Retina (tissue), 1 donor: Measurements from ENCODE around the gene MISP.

Experiments used
- DNase-seq: peaks from one replicate; pipeline ENCODE4 v3.0.0-alpha.2; 2016

MISP gene

DNA sequence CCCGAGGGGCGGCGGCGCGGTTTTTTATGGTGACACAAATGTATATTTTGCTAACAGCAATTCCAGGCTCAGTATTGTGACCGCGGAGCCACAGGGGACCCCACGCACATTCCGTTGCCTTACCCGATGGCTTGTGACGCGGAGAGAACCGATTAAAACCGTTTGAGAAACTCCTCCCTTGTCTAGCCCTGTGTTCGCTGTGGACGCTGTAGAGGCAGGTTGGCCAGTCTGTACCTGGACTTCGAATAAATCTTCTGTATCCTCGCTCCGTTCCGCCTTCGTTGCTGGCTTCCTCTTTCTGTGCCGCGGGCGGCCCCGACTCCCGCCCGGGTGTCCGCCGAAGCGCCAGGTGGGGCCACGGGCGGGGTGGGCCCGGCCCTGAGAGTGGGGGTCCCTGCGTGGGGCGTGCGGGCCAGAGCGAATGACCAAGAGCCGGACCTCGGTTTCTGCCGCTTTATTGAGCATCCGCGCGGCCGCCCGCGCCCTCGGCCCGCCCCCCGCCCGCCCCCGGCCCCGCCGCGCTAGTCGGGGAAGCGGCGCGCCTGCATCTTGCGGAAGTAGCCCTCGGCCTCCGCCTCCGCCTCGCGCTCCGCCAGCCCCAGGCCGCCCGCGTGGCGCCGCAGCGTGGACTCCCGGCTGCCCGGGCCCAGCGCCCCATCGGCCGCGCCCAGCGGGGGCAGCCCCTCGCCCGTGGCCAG lies 61.3 kb downstream of the MISP start:
- DNase-seq, result no peak

DNA sequence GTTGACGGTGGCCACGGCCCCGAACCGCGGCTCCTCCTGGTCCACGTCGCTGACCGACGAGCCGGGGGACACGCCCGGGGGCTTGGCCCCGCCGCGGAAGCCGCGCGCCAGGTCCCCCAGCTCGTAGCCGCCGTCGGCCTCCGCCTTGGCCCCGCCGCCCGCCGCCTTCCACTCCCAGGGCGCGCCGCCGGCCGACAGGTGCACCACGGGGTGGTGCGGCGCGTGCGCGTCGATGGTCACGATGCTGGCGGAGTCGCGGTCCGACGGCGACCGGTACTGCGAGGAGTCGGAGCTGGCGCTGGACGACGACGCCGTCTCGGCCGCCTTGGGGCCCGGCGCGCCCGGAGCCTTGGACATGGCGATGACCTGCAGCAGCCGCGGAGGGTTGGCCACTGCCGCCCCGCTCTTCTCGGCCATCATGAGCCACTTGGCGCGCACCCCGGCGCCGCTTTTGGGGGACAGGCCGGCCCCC lies 61.9 kb downstream of the MISP start:
- DNase-seq, result no peak

DNA sequence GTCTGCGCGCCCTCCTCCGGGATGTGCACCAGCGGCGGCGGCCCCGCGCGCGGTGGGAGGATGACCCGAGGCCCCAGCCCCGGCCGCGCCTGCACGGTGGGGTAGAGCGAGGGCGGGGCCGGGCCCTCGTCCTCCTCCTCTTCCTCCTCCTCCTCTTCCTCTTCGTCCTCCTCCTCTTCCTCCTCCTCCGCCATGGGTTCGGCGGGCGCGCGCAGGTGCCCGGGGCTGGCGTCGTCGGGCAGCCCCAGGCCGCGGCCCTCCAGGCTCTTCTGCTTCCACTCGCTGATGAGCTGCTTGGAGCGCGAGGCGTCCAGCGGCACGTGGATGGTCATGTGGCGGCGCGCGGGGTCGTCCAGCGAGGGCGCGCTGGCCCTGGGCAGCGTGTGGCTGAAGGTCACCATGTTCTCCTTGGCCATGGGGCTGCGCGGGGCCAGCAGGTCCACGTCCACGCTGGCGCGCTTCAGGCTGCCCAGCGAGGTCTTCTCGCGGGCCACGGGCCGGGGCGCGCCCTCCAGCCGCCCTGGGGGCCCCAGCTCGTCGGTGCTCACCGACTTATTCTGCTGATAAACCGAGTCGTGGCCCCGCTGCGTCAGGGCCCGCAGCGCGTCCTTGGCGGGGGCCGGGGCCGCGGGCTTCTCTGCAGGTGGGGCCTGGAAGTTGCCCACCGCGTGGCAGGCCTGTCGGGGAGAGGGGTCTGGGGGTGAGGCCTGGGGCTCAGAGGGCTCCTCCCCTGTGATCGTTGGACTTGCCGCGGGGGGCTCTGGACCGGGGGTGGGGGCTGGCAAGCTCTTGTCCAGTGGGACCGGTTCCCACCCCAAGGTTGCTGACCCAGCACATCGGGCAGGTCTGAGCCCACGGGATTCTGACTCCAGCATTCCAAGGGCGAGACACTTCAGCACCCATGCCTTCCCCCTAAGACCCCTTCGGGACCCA lies 62.6 kb downstream of the MISP start:
- DNase-seq, result no peak
